Measurements from ENCODE around the gene AGTR1.

- TF ChIP-seq CTCF (IDR thresholded peaks at IDR 0.05), result no peak
- TF ChIP-seq POLR2AphosphoS5 (IDR thresholded peaks at IDR 0.05; ENCODE audit: insufficient read depth in 1 of 2, low read depth in 1 of 2), result no peak
- TF ChIP-seq POLR2A (IDR thresholded peaks at IDR 0.05), result no peak
Observed at GRCh38 chr3:148730676-148731075, 33.0 kb downstream of the AGTR1 start.

Measured in vagina (tissue), 2 donors.